GM12801 (cell line): ENCODE data around the gene RIF1.

Source experiments
- TF ChIP-seq, protein P1 (sequence below): IDR thresholded peaks from one replicate; pipeline ENCODE4 v1.5.1; 2011; ENCODE audit warnings: control low read depth; ENCODE audit not compliant: insufficient read length; ENCODE audit errors: extremely low read depth

The RIF1 gene

DNA sequence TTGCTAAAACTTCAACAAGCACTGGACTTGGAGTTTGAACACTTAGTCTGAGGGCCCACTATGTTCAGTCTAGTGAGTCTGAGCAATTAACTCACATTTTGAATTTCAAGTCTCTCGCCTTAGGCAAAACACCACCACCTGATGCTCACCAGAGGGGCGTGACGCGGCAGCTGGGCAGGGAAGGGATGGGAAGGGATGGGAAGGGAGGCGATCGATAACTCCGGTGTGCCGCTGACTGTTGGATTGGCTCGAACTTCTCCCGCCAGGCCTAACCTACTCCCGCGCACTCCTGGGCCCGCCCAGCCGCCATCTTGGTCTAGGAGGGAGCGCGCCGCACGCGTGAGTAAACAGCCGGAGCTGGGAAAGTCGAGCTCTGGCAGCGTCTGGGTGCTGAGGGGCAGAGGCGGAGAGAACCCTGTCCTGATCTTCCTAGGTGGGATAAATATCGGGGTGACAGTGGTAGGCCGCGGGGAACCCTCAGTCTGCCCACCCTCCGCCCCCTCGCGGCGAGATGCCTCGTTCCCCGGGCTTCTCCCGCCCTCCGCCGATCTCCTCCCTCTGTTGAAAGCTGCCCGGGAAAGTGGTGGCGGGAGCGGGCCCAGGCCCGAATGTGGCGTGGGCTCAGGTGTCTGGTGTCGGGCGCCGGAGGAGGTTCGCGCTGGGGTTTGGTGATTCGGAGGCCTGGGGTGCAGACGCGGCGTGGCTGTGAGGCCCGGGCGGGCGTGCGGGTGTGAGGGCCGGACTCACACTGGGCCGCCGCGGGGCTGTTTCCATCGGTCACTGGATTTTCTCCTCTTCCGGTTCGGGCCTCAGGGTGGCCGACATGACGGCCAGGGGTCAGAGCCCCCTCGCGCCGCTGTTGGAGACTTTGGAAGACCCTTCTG, at the start of gene RIF1:
Gene RIF1, plus strand, starts transcription at position 302 of the 884 bp plus-strand sequence. Its CDS starts 522 bp downstream, at position 824.
- TF ChIP-seq, protein P1, sequence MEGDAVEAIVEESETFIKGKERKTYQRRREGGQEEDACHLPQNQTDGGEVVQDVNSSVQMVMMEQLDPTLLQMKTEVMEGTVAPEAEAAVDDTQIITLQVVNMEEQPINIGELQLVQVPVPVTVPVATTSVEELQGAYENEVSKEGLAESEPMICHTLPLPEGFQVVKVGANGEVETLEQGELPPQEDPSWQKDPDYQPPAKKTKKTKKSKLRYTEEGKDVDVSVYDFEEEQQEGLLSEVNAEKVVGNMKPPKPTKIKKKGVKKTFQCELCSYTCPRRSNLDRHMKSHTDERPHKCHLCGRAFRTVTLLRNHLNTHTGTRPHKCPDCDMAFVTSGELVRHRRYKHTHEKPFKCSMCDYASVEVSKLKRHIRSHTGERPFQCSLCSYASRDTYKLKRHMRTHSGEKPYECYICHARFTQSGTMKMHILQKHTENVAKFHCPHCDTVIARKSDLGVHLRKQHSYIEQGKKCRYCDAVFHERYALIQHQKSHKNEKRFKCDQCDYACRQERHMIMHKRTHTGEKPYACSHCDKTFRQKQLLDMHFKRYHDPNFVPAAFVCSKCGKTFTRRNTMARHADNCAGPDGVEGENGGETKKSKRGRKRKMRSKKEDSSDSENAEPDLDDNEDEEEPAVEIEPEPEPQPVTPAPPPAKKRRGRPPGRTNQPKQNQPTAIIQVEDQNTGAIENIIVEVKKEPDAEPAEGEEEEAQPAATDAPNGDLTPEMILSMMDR, result no peak

GRCh38 chr2:151361674-151362370, 47.9 kb upstream of the RIF1 start:
- TF ChIP-seq, protein P1, result no peak

DNA sequence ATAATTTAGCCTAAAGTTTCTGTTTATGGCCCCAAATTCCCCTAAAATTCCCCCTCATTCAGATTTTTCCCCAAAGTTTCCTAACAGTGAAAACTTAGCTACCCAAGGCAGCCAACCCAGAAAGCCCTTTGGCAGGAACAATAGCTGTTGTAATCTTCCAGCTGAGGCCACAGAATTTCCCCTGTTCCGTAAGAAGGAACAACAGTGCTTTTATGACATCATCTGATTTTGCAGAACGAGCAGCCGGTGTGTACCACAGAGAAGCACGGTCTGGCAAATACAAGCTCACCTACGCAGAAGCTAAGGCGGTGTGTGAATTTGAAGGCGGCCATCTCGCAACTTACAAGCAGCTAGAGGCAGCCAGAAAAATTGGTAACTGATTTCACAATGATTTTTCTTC, 46.0 kb upstream of the RIF1 start:
- TF ChIP-seq, protein P1, result no peak

DNA sequence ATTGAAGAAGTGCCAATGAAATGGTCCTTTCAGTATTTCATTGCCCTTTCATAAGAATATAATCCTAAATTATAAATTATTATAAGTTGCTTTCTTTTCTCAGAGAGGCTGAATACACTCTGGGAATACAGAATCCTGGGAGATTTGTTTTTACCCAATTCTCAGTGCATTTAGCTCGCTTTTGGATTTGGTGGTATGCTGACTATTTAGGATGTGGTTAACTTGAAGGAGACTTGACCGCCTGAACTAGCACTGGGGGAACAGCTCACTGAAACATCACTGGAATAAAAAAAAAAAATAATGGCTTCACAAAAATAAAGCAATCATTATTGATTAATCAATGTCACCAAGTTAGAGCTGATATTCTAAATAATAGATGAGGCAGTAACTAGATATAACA, 42.1 kb upstream of the RIF1 start:
- TF ChIP-seq, protein P1, result no peak

- TF ChIP-seq, protein P1, result no peak
These were observed 35.3 kb upstream of the RIF1 start for GRCh38 chr2:151374436-151374835.

DNA sequence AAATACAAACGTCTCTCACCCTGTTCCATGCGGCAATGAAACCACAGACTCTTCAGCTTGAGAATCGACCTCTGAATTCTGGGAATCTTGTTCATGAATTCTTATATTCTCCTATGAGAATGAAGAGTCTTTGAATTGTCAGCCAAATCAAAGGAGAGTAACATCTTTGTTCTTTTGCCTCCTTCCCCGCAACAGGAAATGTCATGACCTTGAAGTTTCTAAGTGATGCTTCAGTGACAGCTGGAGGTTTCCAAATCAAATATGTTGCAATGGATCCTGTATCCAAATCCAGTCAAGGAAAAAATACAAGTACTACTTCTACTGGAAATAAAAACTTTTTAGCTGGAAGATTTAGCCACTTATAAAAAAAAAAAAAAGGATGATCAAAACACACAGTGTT, 30.5 kb upstream of the RIF1 start:
- TF ChIP-seq, protein P1, result no peak

DNA sequence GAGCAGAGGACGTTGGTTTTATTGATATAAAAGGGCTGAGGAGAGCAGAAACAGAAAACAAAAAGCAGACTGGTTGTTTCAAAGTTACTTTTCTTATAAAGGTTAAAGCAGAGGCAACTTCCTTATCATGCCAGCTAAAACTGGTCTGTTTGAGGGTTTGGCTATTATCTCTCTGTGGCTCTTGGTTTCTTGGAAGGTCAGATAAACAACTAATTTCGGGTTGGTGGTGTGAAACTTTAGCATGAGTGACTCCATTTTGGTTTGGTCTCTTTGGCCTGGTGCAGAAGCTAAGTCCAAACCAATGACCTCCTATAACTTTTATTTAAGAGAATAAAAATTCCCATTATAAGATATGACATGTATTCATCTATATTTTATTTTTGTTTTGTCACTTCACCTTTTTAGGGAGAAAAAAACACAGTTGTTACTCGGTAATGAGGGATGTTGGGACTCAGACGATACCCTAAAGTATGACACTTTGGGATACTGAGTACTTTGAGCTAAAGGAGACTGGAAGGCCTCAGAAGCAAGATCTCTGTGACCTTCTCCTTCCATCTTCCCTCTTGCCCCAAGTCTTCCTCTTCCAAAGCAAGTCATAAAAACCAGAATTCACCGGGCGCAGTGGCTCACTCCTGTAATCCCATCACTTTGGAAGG, 29.0 kb upstream of the RIF1 start:
- TF ChIP-seq, protein P1, result no peak
